ENCODE measurements around the gene MOB1A.
"Not testable (repeated sequence)": the region's sequence is repeated elsewhere in the genome, so short reads cannot be mapped to it uniquely, and the experiment has no call there.

The MOB1A gene

GRCh38 chr2:74198461-74199274 is 20.0 kb upstream of the MOB1A start, which contains the start of gene MTHFD2:
Gene MTHFD2, plus strand, starts transcription at chr2:74198615. Its CDS starts 27 bp downstream, at chr2:74198642.
- DNase-seq (ENCODE audit: low read depth in 2 of 2), result peak; percentile 72 to 78

GRCh38 chr2:74198023-74198460 is 19.4 kb upstream of the MOB1A start:
- no peak for DNase-seq (ENCODE audit: low read depth in 2 of 2)

- DNase-seq (ENCODE audit: low read depth in 2 of 2), result no peak
Measured at GRCh38 chr2:74197049-74197448, 18.4 kb upstream of the MOB1A start.

GRCh38 chr2:74194799-74195198 is 16.1 kb upstream of the MOB1A start:
- DNase-seq (ENCODE audit: low read depth in 2 of 2), result no peak

GRCh38 chr2:74191596-74192380 is 13.1 kb upstream of the MOB1A start:
- no peak for DNase-seq (ENCODE audit: low read depth in 2 of 2)

GRCh38 chr2:74188696-74189095 is 10.0 kb upstream of the MOB1A start:
- no peak for DNase-seq (ENCODE audit: low read depth in 2 of 2)

- no peak for DNase-seq (ENCODE audit: low read depth in 2 of 2)
Measured at GRCh38 chr2:74188018-74188601, 9.4 kb upstream of the MOB1A start.

- DNase-seq (ENCODE audit: low read depth in 2 of 2), result not testable (repeated sequence)
Measured at GRCh38 chr2:74186706-74187105, 8.0 kb upstream of the MOB1A start.

GRCh38 chr2:74186038-74186437 is 7.4 kb upstream of the MOB1A start:
- no peak for DNase-seq (ENCODE audit: low read depth in 2 of 2)

GRCh38 chr2:74183878-74184277 is 5.2 kb upstream of the MOB1A start:
- DNase-seq (ENCODE audit: low read depth in 2 of 2), result no peak

- DNase-seq (ENCODE audit: low read depth in 2 of 2), result no peak
Measured at GRCh38 chr2:74181739-74182138, 3.1 kb upstream of the MOB1A start.

- no peak for DNase-seq (ENCODE audit: low read depth in 2 of 2)
Measured at GRCh38 chr2:74179063-74179865, 585 bp upstream of the MOB1A start.

GRCh38 chr2:74177696-74178095 is 983 bp downstream of the MOB1A start:
- no peak for DNase-seq (ENCODE audit: low read depth in 2 of 2)

- no peak for DNase-seq (ENCODE audit: low read depth in 2 of 2)
Measured at GRCh38 chr2:74174909-74175308, 3.8 kb downstream of the MOB1A start.

GRCh38 chr2:74168739-74169138 is 9.9 kb downstream of the MOB1A start:
- DNase-seq (ENCODE audit: low read depth in 2 of 2), result no peak

GRCh38 chr2:74164761-74165160 is 13.9 kb downstream of the MOB1A start:
- no peak for DNase-seq (ENCODE audit: low read depth in 2 of 2)

GRCh38 chr2:74162951-74163350 is 15.7 kb downstream of the MOB1A start:
- DNase-seq (ENCODE audit: low read depth in 2 of 2), result no peak

GRCh38 chr2:74155830-74156229 is 22.8 kb downstream of the MOB1A start:
- no peak for DNase-seq (ENCODE audit: low read depth in 2 of 2)

- no peak for DNase-seq (ENCODE audit: low read depth in 2 of 2)
Measured at GRCh38 chr2:74152954-74153353, 25.7 kb downstream of the MOB1A start.

GRCh38 chr2:74149570-74150319 is 28.9 kb downstream of the MOB1A start:
- DNase-seq (ENCODE audit: low read depth in 2 of 2), result no peak

- DNase-seq (ENCODE audit: low read depth in 2 of 2), result no peak
Measured at GRCh38 chr2:74149247-74149525, 29.5 kb downstream of the MOB1A start.
